BJ (cell line): Measurements from ENCODE around the gene CCDC63. TPM values are rescaled to one million over a fixed set of nuclear protein-coding genes. Genes with fewer than 3 reads are reported as not detected.
"Not testable (repeated sequence)": the region's sequence is repeated elsewhere in the genome, so short reads cannot be mapped to it uniquely, and the experiment has no call there.

Source experiments
- CTCF ChIA-PET: fragments of 350-600 bp; formaldehyde crosslinking; extraction: SDS; loops from one replicate; lab custom pipeline; 2021; ENCODE audit warnings: antibody characterized with exemption, inconsistent platforms; lab: Yijun Ruan, JAX
- POLR2A ChIA-PET: fragments of 300-600 bp; sonication (Branson Sonifier 250); formaldehyde crosslinking; extraction: SDS; loops from one replicate; lab custom pipeline; 2021; ENCODE audit warnings: antibody characterized with exemption; lab: Charles Lee
- DNase-seq: peaks from one replicate; pipeline ENCODE4 v3.0.0-alpha.2; 2011; ENCODE audit warnings: low read depth
- H3K27me3 ChIP-seq: 2 replicates; pipeline ENCODE4 v1.6.0; 2011; ENCODE audit warnings: low read length; ENCODE audit not compliant: control insufficient read depth, insufficient read depth
- H3K36me3 ChIP-seq: 2 replicates; pipeline ENCODE4 v1.5.1; 2011; ENCODE audit warnings: low read length; ENCODE audit not compliant: control insufficient read depth, insufficient read depth
- H3K4me3 ChIP-seq: 2 replicates; pipeline ENCODE4 v1.5.1; 2011; ENCODE audit warnings: low read depth, mild to moderate bottlenecking, control low read depth, low read length
- polyA plus RNA-seq: library from polyadenylated mRNA; depleted of rRNA; stranded (reverse); fragments of >200 nt; gene quantifications from 2 replicates; pipeline ENCODE4 v1.2.3, GENCODE V29; 2011
- TF ChIP-seq, protein P1 (sequence below): IDR thresholded peaks from 2 replicates; pipeline ENCODE4 v1.5.1; 2011; ENCODE audit warnings: low read depth, mild to moderate bottlenecking, control low read depth, inconsistent platforms, low read length, moderate library complexity; ENCODE audit not compliant: insufficient read depth

CCDC63 gene
- polyA plus RNA-seq, 1 experiment, result not detected

DNA sequence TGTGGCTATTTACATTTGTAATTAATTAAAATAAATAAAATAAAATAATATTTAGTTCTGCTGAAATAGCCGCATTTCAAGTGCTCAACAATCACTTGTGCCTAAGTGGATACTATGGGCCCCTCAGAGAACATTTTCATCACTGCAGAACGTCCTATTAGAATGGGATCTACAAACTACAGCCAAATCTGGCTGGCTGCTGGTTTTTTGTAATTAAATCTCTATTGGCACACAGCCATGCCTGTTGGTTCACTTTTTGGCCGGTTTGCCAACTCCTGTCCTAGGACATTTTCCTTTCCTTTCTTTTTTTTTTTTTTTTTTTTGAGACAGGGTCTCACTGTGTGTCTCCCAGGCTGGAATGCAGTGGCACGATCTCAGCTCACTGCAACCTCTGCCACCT is 9.8 kb downstream of the CCDC63 start:
- TF ChIP-seq, protein P1, sequence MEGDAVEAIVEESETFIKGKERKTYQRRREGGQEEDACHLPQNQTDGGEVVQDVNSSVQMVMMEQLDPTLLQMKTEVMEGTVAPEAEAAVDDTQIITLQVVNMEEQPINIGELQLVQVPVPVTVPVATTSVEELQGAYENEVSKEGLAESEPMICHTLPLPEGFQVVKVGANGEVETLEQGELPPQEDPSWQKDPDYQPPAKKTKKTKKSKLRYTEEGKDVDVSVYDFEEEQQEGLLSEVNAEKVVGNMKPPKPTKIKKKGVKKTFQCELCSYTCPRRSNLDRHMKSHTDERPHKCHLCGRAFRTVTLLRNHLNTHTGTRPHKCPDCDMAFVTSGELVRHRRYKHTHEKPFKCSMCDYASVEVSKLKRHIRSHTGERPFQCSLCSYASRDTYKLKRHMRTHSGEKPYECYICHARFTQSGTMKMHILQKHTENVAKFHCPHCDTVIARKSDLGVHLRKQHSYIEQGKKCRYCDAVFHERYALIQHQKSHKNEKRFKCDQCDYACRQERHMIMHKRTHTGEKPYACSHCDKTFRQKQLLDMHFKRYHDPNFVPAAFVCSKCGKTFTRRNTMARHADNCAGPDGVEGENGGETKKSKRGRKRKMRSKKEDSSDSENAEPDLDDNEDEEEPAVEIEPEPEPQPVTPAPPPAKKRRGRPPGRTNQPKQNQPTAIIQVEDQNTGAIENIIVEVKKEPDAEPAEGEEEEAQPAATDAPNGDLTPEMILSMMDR, result no peak
- no peaks in the 10 kb centered on the region for H3K36me3 ChIP-seq
- peaks cover 2% of the 10 kb centered on the region; the same call in 1 of the 2 replicates for H3K27me3 ChIP-seq
- no peak for DNase-seq
- ChIA-PET POLR2A (interaction anchor here (0.7 kb wide), 1 partner anchor 86 kb away, joined by 8 read pairs; no protein-coding TSS in a partner anchor), CTCF (no interaction called here)
- H3K4me3 ChIP-seq, result no peak overlapping the region

DNA sequence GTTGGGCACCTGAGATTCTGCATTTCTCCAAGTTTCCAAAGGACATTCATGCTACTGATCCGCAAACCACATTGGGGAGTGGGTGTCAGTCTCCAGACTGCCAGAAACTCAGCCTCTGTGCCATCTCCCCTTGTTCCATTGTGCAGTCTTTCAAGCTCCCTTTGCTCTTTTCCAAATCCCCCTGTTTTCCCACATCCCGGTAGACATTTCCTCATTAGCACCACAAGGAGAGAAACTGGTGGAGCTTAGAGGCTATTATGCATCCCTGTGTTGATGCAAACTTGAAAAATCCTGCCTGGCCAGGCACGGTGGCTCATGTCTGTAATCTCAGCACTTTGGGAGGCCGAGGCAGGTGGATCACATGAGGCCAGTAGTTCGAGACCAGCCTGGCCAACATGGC is 10.7 kb downstream of the CCDC63 start:
- Histone ChIP-seq H3K36me3 (no peaks in the 10 kb centered on the region), H3K4me3 (no peak overlapping the region), H3K27me3 (peaks cover 2% of the 10 kb centered on the region; the same call in 1 of the 2 replicates)
- DNase-seq, result no peak
- CTCF ChIA-PET, result no interaction called here
- POLR2A ChIA-PET, result no interaction called here
- TF ChIP-seq, protein P1, result no peak

DNA sequence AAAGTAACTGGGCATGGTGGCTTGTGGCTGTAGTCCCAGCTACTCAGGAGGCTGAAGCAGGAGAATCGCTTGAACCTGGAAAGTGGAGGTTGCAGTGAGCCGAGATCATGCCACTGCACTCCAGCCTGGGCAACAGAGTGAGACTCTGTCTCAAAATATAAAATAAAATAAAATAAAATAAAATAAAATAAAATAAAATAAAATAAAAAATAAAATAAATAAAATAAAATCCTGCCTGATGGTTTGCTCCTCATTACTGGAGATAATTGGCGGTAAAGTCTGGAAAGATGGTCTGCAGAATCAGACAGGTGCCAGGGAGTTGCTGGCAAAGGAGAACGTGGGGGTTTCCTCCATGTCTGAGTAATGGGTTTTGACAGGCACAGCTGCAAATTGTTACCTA is 11.2 kb downstream of the CCDC63 start:
- H3K27me3 ChIP-seq, DNase-seq, H3K4me3 ChIP-seq, CTCF ChIA-PET, POLR2A ChIA-PET, H3K36me3 ChIP-seq: not testable (repeated sequence)

DNA sequence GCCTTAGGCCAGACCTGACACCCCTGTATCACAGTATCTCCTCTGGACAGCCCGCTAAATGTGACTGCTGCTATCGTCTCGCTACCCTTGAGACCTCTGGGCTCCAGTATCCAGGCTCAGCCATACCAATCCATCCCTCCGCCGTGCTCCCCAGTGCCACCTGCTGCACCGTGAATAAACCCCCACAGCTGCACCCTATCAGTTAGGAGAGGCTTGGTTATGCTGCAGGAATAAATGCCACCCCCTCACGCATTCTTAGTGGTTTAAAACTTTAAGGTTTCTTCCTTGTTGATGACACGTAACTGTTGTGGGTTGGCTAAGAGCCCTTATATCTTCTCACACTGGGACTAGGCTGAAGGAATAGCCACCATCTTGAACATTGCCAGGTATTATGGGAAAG is 12.1 kb downstream of the CCDC63 start:
- POLR2A ChIA-PET, result no interaction called here
- CTCF ChIA-PET, result no interaction called here
- DNase-seq, result no peak
- peaks cover 2% of the 10 kb centered on the region for H3K27me3 ChIP-seq
- H3K4me3 ChIP-seq, result no peak overlapping the region
- H3K36me3 ChIP-seq, result no peaks in the 10 kb centered on the region
- TF ChIP-seq, protein P1, result no peak

DNA sequence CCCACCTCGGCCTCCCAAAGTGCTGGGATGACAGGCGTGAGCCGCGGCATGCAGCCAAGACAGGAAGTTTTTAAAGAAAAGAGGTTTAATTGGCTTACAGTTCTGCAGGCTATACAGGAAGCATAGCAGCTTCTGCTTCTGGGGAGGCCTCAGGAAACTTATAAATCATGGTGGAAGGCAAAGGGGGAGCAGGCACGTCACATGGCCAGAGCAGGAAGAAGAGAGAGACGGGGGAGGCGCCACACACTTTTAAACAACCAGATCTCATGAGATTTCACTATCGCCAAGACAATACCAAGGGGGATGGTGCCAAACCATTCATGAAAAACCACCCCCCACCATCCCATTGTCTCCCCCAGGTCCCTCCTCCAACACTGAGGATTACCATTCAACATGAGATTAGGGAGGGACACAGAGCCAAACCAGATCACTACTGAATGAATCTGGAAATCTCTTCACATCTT is 14.1 kb downstream of the CCDC63 start:
- CTCF ChIA-PET, result interaction anchor here (0.8 kb wide), 1 partner anchor 27 kb away, joined by 3 read pairs; no protein-coding TSS in a partner anchor
- no peak for DNase-seq
- H3K4me3 ChIP-seq, result no peak overlapping the region
- no peaks in the 10 kb centered on the region for H3K36me3 ChIP-seq
- POLR2A ChIA-PET, result no interaction called here
- H3K27me3 ChIP-seq, result peaks cover 2% of the 10 kb centered on the region
- TF ChIP-seq, protein P1, result no peak

DNA sequence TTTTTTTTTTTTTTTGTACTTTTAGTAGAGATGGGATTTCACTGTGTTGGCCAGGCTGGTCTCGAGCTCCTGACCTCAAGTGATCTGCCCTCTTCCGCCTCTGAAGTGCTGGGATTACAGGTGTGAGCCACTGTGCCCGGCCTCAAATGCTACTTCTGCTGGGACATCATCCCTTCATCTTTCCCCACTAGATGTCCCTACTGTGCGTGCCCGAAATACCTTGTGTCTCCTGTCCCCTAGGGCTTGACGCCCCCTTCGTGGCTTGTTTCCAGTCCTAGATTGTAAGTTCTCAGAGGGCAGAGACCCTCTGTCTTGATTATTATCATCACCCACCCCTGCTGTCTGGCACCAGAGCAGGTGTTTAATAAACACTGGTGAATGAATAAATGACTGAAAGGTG is 14.9 kb downstream of the CCDC63 start:
- no peak overlapping the region for H3K4me3 ChIP-seq
- peaks cover 2% of the 10 kb centered on the region for H3K27me3 ChIP-seq
- TF ChIP-seq, protein P1, result no peak
- no peak for DNase-seq
- POLR2A ChIA-PET, result no interaction called here
- no peaks in the 10 kb centered on the region for H3K36me3 ChIP-seq
- CTCF ChIA-PET, result no interaction called here
